ENCODE measurements around the gene MRPL55.

DNA sequence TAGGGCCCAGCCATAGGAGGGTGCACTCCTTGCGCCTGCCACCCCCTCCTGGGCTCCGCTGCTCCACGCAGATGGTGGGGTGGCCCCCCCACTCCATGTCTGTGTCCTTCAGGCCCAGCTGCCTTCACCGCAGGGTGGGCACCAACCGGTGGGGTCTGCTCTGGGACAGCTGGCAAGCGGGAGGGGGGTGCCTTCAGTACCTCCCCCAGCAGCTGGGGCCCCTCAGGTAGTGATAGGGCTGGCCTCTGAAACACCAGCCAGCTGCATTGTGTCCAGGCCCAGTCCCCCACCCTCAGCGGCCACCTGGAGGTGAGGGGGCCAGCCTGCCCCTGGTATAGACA, 41.0 kb upstream of the MRPL55 start:
- TF ChIP-seq CTCF (IDR thresholded peaks at IDR 0.05), result no peak
- no peak for TF ChIP-seq EZH2 (IDR thresholded peaks at IDR 0.05)
- TF ChIP-seq EZH2phosphoT487 (IDR thresholded peaks at IDR 0.05), result no peak
